Adipose tissue (tissue), 3 donors: ENCODE results near the gene COA7. TPM values are rescaled to one million over a fixed set of nuclear protein-coding genes. Genes with fewer than 3 reads are reported as not detected.
"Not testable (repeated sequence)": the region's sequence is repeated elsewhere in the genome, so short reads cannot be mapped to it uniquely, and the experiment has no call there.

ENCODE experiments used
- H3K27ac ChIP-seq: one replicate; pipeline ENCODE4 v1.5.1; 2013; ENCODE audit warnings: low read depth, low read length
- WGBS, 3 donors: extraction: QIAGEN DNeasy Blood & Tissue Kit; methylation state at CpG; one replicate each; pipeline ENCODE4 v1.1.7; 2013; 5-methylcytosine and 5-hydroxymethylcytosine counted together
- polyA plus RNA-seq, 3 donors: library from polyadenylated mRNA; stranded (reverse); fragments of 200-250 nt; gene quantifications; one replicate each; pipeline ENCODE4 v1.2.3, GENCODE V29; 2013
- donor health status: healthy with polysubstance abuse.
- donor health status: Bipolar disorder and iron deficiency.
- donor health status: healthy.

Gene COA7
- polyA plus RNA-seq, 3 donors = 6.8 to 13.2 (median 8.9) TPM

DNA sequence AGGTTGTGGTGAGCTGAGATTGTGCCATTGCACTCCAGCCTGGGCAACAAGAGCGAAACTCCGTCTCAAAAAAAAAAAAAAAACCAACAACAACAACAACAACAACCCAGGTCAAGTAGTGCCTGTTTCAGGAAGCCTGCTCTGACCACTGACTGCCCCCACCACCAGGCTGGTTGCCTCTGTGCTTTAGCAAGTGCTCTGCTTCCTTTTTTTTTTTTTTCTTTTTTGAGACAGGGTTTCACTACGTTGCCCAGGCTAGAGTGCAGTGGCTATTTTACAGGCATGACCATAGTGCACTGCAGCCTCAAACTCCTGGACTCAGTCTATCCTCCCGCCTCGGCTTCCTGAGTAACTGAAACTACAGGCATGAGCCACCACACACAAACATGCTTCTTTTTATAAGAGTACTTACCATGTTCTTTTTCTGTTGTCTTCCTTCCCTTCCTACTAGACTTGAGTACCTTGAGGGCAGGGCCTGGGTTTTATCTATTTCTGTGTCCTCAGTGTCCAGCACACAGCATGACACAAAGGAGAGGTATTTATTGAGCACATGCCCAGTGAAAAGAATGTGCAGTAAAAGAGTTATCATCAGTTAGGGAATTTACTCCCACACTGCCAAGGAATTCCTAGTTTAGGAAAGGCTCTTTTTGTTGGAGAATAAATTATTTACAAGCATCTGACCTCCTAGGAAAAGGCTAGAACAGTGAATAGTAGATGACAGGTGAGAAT is 9.9 kb upstream of the COA7 start:
- WGBS, 3 donors = 64 to 81% (median 69%) methylated on average over 5 of the region's 5 CpGs

DNA sequence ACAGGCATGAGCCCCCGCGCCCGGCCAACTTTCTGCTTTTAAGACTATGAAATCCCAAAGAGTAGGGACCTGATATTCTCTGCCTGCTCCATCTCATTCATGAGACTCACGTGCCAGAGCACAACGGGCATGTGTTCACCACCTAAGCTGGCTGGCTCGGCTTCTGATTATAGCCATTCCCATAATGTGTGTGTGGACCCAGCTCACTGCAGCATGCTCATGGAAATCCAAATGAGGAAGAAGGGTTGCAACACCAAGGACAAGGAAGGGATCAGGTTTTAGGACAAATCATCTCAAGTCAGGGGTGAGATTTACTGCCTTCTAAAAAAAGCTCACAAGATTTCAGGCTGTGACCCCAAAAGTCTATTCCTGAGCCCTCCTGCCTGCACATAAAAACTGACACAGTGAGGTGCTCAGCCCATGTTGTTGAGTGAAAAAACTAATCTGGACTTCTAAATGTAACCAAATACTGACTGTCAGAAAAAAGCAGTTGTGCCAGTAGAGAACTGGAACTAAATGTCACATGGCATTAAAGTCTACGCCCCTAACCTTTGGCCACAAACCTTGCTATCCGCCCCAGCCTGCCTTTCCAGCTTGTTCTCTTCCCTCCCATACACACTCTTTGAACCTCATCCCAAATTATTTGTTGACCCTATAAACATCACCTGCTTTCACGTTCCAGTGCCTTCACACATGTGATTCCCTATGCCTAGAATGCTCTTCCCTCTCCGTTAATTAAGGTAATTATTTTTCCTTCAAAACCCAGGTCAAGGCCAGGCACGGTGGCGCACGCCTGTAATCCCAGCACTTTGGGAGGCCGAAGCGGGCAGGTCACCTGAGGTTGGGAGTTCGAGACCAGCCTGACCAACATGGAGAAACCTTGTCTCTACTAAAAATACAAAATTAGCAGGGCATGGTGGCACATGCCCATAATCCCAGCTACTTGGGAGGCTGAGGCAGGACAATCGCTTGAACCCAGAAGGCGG is 9.1 kb upstream of the COA7 start:
- 86 to 89% (median 87%) methylated on average over 18 of the region's 18 CpGs for WGBS, 3 donors
- no peak overlapping the region for H3K27ac ChIP-seq

More for the DNA sequence above, 9.9 kb upstream of the COA7 start:
- no peak overlapping the region for H3K27ac ChIP-seq

GRCh38 chr1:52706136-52706670 is 8.1 kb upstream of the COA7 start:
- WGBS, 3 donors = 63 to 69% (median 63%) methylated on average over 6 of the region's 6 CpGs
- no peak overlapping the region for H3K27ac ChIP-seq

DNA sequence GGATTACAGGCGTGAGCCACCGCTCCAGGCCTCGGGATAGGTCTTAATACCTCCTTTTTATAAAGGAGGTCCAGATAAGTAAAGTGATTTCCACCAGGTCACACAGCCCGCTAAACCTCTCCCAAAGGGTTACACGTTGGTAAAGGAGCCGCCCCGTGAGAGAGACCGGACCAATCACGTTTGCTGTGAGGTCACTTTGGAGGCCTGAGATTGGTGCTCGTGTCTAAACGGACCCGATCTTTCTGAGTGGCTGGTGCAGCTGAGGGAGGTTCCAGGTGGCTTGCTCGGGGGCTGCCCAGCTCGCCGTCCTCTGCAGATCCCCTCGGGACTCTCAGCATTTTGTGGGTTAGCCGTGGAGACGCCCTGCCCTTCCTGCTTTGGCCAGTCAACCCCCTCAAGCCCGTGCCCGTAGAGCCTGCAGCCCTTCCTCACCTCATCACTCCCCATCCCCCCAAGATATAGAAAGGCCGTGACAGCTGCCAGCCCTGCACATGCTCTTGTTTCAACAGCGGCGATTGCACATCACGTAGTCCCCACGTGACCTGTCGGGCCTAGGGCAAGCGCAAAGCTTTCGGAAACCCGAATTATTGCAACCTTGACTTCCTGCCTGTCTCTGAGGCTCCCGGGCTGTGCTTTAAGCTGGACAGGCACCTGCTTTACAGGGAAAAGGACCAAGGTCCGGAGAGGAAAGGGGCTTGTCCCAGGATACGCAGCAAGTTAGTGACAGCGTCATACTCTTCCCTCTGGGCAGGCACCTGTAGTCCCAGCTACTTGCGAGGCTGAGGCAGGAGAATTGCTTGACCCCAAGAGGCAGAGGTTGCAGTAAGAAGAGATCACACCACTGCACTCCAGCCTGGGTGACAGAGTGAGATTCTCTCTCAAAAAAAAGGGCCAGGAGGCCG is 5.0 kb upstream of the COA7 start:
- H3K27ac ChIP-seq = peak overlapping the region; percentile 65
- WGBS, 3 donors = 4 to 5% (median 5%) methylated on average over 34 to 35 of the region's 35 CpGs

DNA sequence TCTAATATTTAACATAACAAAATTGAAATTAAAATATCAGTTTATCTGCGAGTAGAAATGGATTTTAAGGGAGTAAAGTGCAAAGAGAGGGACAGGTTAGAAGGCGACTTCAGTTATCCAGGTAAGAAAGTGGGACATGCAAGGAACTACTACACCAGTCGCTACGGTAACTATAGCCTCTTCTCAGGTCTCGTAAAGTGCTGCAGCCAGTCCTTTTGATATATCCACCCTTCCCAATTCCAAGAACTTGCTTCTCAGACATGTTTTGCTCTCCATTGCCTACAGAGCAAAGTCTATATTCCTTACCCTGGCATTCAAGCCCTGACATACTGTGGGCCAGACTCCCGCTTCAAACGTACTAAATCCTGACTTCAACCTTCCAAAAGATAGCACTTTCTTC is 2.5 kb downstream of the COA7 start:
- H3K27ac ChIP-seq = no peak overlapping the region
- 95 to 97% (median 96%) methylated on average over 7 of the region's 7 CpGs for WGBS, 3 donors

DNA sequence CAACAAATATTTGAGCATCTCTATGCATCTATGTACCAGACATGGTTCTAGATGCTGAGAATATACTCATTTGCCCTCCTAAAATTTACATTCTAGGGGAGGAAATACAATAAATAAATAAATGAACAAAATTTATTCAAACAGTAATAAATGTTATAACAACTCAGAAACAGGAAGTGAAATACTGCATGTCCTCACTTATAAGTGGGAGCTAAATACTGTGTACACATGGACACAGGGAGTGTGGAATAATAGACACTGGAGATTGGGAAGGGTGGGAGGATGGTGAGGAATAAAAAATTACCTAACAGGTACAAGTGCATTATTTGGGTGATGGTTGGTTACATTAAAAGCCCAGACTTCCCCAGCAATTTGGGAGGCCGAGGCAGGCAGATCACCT is 4.3 kb downstream of the COA7 start:
- no peak overlapping the region for H3K27ac ChIP-seq
- 91 to 100% (median 96%) methylated on average over 1 of the region's 1 CpG for WGBS, 3 donors

- not testable (repeated sequence) for H3K27ac ChIP-seq
- 90 to 97% (median 95%) methylated on average over 9 to 10 of the region's 10 CpGs for WGBS, 3 donors
Observed at GRCh38 chr1:52693351-52693750, 4.8 kb downstream of the COA7 start.

GRCh38 chr1:52692697-52693096 is 5.5 kb downstream of the COA7 start:
- no peak overlapping the region for H3K27ac ChIP-seq
- WGBS, 3 donors = 96 to 99% (median 97%) methylated on average over 4 of the region's 4 CpGs

DNA sequence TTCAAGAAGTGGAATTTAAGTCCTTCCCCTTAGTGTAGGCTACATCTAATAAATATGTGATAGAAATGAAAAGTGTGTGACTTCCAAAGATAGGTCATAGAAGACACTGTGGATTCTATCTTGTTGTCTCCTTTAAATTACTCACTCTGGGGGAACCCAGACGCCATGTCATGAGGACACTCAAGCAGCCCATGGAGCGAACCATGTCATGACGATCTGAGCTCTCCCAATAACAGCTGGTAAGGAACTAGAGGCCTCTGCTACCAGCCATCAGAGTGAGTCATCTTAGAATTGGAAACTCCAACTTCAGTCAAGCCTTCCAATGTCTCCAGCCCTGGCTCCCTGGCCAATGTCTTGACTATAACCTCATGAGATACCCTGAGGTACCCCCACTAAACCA is 6.3 kb downstream of the COA7 start:
- no peak overlapping the region for H3K27ac ChIP-seq
- WGBS, 3 donors = 92 to 98% (median 97%) methylated on average over 3 of the region's 3 CpGs

GRCh38 chr1:52686830-52687229 is 11.3 kb downstream of the COA7 start:
- no peak overlapping the region for H3K27ac ChIP-seq
- WGBS, 3 donors = 92 to 95% (median 94%) methylated on average over 5 of the region's 5 CpGs

DNA sequence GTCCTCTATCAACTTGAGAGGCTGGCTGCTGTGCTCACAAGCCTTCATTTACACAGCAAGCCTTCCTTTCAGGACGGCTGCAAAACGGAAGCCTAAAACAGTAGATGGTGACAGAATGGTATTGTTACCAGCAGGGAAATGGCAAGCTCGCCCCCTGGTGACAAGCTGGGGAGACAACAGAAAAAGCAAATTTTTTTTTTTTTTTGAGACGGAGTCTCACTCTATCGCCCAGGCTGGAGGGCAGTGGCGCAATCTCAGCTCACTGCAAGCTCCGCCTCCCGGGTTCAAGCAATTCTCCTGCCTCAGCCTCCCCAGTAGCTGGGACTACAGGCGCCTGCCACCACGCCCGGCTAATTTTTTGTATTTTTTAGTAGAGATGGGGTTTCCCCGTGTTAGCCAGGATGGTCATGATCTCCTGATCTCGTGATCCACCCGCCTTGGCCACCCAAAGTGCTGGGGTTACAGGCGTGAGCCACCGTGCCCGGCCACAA is 11.8 kb downstream of the COA7 start:
- WGBS, 3 donors = 59 to 67% (median 64%) methylated on average over 15 to 17 of the region's 17 CpGs
- H3K27ac ChIP-seq = not testable (repeated sequence)

DNA sequence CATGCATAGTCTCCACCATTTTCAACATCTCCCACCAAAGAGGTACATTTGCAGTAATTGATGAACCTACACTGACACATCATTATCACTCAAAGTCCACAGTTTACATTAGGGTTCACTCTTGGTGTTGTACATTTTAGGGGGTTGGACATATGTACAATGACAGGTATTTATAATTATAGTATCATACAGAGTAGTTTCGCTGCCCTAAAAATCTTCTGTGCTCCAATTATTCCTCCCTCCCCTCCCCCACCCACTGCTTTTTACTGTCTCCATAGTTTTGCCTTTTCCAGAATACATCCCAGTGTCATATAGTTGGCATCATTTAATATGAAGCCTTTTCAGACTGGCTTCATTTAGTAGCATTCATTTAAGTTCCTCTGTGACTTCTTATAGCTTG is 13.6 kb downstream of the COA7 start:
- 88 to 96% (median 94%) methylated on average over 1 of the region's 1 CpG for WGBS, 3 donors
- H3K27ac ChIP-seq = no peak overlapping the region

DNA sequence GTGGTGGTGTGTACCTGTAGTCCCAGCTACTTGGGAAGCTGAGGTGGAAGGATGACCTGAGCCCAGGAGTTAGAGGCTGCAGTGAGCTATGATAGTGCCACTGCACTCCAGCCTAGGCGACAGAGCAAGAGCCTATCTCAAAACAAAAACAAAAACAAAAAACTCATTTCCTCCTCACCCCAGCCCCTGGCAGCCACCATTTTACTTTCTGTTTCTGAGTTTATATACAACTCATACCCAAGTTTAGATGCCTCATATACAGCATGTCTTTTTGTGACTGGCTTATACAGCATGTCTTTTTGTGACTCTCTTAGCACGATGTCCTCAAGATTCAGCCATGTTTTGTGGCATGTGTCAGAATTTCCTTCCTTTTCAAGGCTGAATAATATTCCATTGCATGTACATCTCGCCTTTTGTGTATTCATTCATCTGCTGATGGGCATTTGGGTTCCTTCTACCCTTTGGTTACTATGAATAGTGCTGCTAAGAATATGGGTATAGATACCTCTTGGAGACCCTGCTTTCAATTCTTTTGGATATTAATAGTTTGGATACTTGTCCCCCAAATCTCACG is 14.7 kb downstream of the COA7 start:
- 94 to 95% (median 94%) methylated on average over 4 of the region's 4 CpGs for WGBS, 3 donors

DNA sequence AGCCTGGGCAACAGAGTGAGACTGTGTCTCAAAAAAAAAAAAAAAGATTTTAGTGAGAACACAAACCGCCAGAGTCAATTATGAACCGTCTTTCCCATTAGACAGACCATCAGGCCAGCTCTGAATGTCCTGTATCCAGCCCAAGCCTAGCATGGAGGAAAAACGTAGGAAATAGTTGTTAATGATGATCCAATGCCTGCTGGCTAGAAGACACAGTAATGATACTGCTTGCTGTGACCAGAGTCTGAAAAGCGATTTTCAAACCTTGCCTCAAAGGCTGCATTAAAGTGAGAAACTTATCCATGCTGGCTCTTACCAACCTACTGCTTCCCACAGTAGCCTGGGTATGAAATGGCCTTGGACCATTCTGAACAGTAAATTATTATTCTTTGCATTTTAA is 17.0 kb downstream of the COA7 start:
- no peak overlapping the region for H3K27ac ChIP-seq
- WGBS, 3 donors = 78 to 83% (median 80%) methylated on average over 4 of the region's 4 CpGs

More for the DNA sequence above, 14.7 kb downstream of the COA7 start:
- no peak overlapping the region for H3K27ac ChIP-seq

GRCh38 chr1:52680353-52680752 is 17.8 kb downstream of the COA7 start:
- H3K27ac ChIP-seq = no peak overlapping the region
- WGBS, 3 donors = 75 to 93% (median 89%) methylated on average over 3 of the region's 3 CpGs

- WGBS, 3 donors = 89 to 94% (median 94%) methylated on average over 5 of the region's 5 CpGs
- H3K27ac ChIP-seq = no peak overlapping the region
Observed at GRCh38 chr1:52679498-52679897, 18.6 kb downstream of the COA7 start.

GRCh38 chr1:52679048-52679447 is 19.1 kb downstream of the COA7 start:
- no peak overlapping the region for H3K27ac ChIP-seq
- WGBS, 3 donors = 91 to 100% (median 94%) methylated on average over 1 of the region's 1 CpG
